GM15510 (cell line): ENCODE data around the gene LCLAT1.

Experiments
- POLR2A ChIP-seq: IDR thresholded peaks from 3 replicates; pipeline ENCODE4 v1.6.1; 2011; ENCODE audit warnings: borderline replicate concordance; ENCODE audit not compliant: insufficient read length; ENCODE audit errors: extremely low read depth

LCLAT1 gene

GRCh38 chr2:30436859-30437435, 10.1 kb upstream of the LCLAT1 start:
- no peak for TF ChIP-seq POLR2A

- no peak for TF ChIP-seq POLR2A
Observed at GRCh38 chr2:30437809-30438548, 9.1 kb upstream of the LCLAT1 start.

DNA sequence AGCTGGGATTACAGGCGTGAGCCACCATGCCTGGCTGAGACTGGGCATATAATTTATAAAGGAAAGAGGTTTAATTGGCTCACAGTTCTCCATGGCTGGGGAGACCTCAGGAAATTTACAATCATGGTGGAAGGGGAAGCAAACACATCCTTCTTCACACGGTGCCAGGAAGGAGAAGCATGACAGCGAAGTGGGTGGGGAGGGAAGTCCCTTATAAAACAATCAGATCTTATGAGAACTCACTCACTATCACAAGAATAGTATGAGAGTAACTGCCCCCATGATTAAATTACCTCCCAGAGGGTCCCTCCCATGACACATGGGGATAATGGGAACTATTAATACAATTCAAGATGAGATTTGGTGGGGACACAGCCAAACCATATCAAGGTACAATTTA, 7.8 kb upstream of the LCLAT1 start:
- no peak for TF ChIP-seq POLR2A

GRCh38 chr2:30439879-30440278, 7.2 kb upstream of the LCLAT1 start:
- TF ChIP-seq POLR2A, result no peak

DNA sequence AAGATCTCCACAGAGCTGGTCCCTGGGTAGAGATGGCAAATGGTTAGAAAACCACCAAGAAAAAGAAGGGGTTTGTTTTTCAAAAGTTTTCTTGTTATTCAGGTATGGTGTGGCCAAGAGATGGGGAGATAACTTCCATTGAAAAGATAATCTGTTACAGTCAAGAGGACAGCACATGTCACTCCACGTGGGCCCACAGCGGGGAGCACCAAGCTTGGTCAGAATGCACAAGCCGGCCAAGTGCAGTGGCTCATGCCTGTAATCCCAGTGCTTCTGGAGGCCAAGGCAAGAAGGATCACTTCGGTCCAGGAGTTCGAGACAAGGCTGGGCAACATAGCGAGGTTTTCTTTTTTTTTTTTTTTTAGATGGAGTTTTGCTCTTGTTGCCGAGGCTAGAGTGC, 6.0 kb upstream of the LCLAT1 start:
- TF ChIP-seq POLR2A, result no peak

- TF ChIP-seq POLR2A, result no peak
Observed at GRCh38 chr2:30443081-30443480, 4.0 kb upstream of the LCLAT1 start.

- TF ChIP-seq POLR2A, result no peak
Observed at GRCh38 chr2:30444273-30444672, 2.8 kb upstream of the LCLAT1 start.

- no peak for TF ChIP-seq POLR2A
Observed at GRCh38 chr2:30445266-30445821, 1.7 kb upstream of the LCLAT1 start.

- TF ChIP-seq POLR2A, result no peak
Observed at GRCh38 chr2:30446602-30447148, 371 bp upstream of the LCLAT1 start.

- no peak for TF ChIP-seq POLR2A
Observed at GRCh38 chr2:30448308-30448707, 1.3 kb downstream of the LCLAT1 start.

DNA sequence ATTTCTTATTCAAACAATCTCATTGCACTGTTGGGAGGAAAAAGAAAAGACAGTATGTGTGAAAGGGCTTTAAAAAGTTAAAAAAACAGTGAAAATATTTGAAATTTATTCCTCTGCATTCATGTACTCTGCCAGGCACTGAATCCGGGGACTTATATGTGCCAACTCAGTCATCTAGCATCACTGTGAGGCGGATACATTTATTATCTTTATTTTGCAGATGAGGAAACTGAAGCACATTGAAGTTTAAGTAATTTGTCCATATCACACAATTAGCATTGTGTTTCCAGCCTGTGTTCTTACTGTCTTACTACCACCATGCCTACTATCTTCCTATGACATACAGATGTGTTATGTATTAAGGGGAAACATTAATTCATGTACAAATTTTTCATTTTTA, 1.8 kb downstream of the LCLAT1 start:
- TF ChIP-seq POLR2A, result no peak

DNA sequence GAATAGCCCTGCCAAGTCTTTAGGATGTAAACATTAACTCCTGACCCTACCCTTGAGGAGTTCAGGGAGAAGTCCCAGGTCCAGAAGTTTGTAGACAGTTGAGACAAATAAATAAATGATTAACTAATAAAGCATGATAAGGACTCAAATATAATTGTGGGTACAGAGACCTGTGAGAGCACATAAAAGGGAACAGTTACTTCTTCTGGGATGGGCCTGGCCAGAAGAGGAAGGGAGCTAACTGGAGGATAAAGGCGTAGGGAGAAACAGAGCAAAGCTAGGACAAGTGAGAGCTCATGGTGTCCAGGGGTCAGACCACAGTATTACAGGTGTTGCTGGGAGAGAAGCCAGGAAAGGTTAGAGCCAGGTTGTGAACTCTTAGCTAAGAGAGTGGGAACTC, 3.0 kb downstream of the LCLAT1 start:
- no peak for TF ChIP-seq POLR2A

DNA sequence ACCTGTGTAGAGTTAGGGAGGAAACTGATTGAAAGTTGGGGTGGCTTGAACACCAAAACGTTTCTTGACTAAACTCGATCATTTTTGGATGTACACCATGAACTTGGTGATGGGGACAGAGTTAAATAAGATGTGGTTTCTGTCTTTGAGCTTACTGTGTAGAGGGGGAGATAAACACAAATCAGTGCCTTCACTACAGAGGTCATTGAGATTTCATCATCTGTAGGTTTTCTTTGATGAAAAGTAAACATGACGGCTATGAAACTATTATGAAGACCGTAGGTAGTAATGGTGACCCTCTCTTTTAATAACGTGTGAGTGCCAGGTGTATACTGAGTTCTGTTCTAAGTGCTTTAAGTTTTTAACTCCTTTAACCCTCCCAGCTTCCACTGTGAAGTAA, 6.5 kb downstream of the LCLAT1 start:
- TF ChIP-seq POLR2A, result no peak

DNA sequence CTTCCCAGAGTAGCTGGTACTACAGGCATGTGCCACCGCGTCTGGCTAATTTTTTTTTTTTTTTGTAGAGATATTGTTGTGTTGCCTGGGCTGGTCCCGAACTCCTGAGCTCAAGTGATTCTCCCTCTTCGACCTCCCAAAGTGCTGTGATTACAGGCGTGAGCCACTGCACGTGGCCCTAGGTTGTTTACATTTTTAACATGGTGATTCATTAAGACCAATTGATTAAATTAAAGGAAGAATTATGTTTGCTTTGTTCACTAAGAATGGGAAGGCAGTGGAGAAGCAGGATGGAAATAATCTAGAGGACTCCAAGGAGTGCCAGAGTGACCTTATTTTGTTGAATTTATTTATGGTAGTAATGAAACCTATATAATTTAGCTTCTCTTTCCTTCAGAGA, 7.5 kb downstream of the LCLAT1 start:
- TF ChIP-seq POLR2A, result no peak

GRCh38 chr2:30455114-30455738, 8.2 kb downstream of the LCLAT1 start:
- TF ChIP-seq POLR2A, result no peak

- TF ChIP-seq POLR2A, result no peak
Observed at GRCh38 chr2:30456106-30456505, 9.1 kb downstream of the LCLAT1 start.

DNA sequence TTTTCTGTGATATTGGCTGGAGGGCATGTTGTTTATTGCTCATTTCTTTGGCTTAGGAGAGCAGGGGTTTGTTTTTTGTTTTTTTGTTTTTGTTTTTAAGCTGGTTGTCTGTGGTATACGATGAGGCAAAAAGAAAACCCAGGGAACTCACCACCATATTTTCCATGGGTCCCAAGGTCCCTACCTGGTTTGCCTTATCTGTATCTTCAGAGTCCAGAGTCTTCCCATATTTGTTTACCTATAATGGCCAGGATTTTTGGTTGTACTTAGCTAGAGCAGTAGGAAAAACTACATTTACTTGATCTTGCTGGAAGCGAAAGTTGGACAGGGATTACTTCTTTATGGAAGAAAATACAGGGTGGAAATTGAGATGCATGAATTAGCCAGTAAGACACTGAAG, 9.5 kb downstream of the LCLAT1 start:
- TF ChIP-seq POLR2A, result no peak

DNA sequence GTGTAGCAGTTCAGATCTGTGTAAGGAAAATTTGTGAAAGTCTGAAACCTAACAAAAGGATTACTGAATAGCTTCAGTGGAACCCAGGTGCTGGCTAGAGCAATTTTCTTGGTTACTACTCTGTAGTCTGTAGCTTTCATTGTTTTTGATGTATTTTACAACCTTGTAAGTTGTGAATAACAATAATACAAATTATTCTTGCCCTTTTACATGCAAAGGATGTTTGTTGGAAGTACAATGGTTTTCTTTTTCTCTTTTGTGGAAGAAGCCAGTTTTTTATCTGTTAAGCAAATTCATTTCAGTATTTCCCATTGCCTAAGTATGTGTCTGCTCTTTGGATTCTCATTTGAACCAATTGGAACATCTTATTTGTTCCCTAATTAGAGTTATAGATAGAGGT, 10.2 kb downstream of the LCLAT1 start:
- TF ChIP-seq POLR2A, result no peak
